ENCODE measurements around the gene DNAJA3.

DNA sequence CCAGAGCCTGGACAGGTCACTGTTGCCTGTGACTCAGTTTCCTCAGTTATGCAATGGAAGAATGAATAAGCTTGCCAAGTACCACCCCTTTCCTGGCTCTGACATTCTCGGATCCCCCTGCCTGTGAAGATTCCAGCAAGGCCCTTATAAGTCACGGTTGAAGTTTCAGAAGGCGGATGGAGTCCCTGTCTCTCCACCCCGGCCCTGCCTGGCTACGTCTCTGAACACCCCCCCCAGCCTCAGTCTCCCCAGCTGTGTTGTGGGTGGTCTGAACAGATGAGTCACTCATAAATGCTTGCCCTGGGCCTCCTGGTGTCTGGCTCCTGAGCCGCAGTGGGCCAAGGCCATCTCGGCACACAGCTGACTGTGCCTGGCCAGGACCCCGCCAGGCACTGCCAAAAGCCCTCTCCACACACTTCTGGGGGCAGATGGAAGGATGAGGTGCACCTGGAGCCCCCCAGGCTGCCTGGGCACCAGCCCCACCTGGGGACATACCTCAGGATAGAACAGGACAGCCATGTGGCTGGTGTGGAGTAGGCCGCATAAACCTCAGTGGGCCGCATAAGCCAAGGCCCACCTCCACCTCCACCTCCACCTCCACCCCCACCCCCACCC lies 38.6 kb upstream of the DNAJA3 start:
- TF ChIP-seq, protein P1, sequence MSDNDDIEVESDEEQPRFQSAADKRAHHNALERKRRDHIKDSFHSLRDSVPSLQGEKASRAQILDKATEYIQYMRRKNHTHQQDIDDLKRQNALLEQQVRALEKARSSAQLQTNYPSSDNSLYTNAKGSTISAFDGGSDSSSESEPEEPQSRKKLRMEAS (IDR thresholded peaks at IDR 0.05; ENCODE audit: insufficient read depth, insufficient read length) = no peak
- TF ChIP-seq, protein P2, sequence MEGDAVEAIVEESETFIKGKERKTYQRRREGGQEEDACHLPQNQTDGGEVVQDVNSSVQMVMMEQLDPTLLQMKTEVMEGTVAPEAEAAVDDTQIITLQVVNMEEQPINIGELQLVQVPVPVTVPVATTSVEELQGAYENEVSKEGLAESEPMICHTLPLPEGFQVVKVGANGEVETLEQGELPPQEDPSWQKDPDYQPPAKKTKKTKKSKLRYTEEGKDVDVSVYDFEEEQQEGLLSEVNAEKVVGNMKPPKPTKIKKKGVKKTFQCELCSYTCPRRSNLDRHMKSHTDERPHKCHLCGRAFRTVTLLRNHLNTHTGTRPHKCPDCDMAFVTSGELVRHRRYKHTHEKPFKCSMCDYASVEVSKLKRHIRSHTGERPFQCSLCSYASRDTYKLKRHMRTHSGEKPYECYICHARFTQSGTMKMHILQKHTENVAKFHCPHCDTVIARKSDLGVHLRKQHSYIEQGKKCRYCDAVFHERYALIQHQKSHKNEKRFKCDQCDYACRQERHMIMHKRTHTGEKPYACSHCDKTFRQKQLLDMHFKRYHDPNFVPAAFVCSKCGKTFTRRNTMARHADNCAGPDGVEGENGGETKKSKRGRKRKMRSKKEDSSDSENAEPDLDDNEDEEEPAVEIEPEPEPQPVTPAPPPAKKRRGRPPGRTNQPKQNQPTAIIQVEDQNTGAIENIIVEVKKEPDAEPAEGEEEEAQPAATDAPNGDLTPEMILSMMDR (IDR thresholded peaks at IDR 0.05; ENCODE audit: extremely low read depth in 1 of 2, insufficient read depth in 1 of 2, low read depth in 1 of 2, low read length in 2 of 2) = no peak
- TF ChIP-seq EZH2 (IDR thresholded peaks at IDR 0.05; ENCODE audit: borderline replicate concordance, low read depth, low read length, severe bottlenecking) = no peak
- no peak for TF ChIP-seq POLR2A (IDR thresholded peaks at IDR 0.05; ENCODE audit: low read depth, low read length)
- no peak for TF ChIP-seq MYC (IDR thresholded peaks at IDR 0.05; ENCODE audit: low read depth, low read length)
- no peak for TF ChIP-seq POLR2AphosphoS5 (IDR thresholded peaks at IDR 0.05; ENCODE audit: insufficient read depth, low read depth, low read length)
- no peak for TF ChIP-seq JUN (IDR thresholded peaks at IDR 0.05; ENCODE audit: borderline replicate concordance, insufficient read depth, insufficient read length, low read depth)

All from endothelial cell of umbilical vein (primary cell).